ENCODE results near the gene TMEM52B. TPM values are rescaled to one million over a fixed set of nuclear protein-coding genes. Genes with fewer than 3 reads are reported as not detected.

Gene TMEM52B
- under 0.01 and 0.56 TPM in 2 replicates for total RNA-seq

GRCh38 chr12:10178821-10179220 lies at the start of gene TMEM52B:
Gene TMEM52B (plus strand): TSS chr12:10179032. CDS start chr12:10179575, 543 bp downstream.

GRCh38 chr12:10130042-10130441 lies 48.8 kb upstream of the TMEM52B start, which contains the start of gene CLEC7A:
Gene CLEC7A (minus strand): TSS chr12:10130199. CDS start chr12:10130082, 117 bp downstream.

GRCh38 chr12:10171973-10172728 lies 6.7 kb upstream of the TMEM52B start, which contains the start of gene OLR1:
Gene OLR1 (minus strand): TSS chr12:10172132. CDS start chr12:10172077, 55 bp downstream.

GRCh38 chr12:10212739-10213131 lies 33.9 kb downstream of the TMEM52B start, which contains the start of gene GABARAPL1:
Gene GABARAPL1 (plus strand): TSS chr12:10212877. CDS start chr12:10213130, 253 bp downstream.

Other genes starting within 250 kb of the TMEM52B start
- not detected in 2 replicates for gene CLEC2A, start 246.7 kb upstream of the TMEM52B start, total RNA-seq
- gene CLEC12A, start 207.6 kb upstream of the TMEM52B start, total RNA-seq: not detected in 2 replicates
- not detected in 2 replicates for gene CLEC1B, start 179.9 kb upstream of the TMEM52B start, total RNA-seq
- not detected in 2 replicates for gene CLEC12B, start 168.4 kb upstream of the TMEM52B start, total RNA-seq
- gene CLEC9A, start 148.3 kb upstream of the TMEM52B start, total RNA-seq: not detected in 2 replicates
- gene CLEC1A, start 80.0 kb upstream of the TMEM52B start, total RNA-seq: under 0.01 TPM in 1 of 2 replicates, not detected in the other
- gene CLEC7A, start 48.8 kb upstream of the TMEM52B start, total RNA-seq: not detected in 2 replicates
- gene OLR1, start 6.9 kb upstream of the TMEM52B start, total RNA-seq: 1.2 and 1.4 TPM in 2 replicates
- 23.0 and 105 TPM in 2 replicates for gene GABARAPL1, start 33.8 kb downstream of the TMEM52B start, total RNA-seq
- gene KLRD1, start 128.8 kb downstream of the TMEM52B start, total RNA-seq: under 0.01 and 0.28 TPM in 2 replicates
- gene KLRK1, start 211.0 kb downstream of the TMEM52B start, total RNA-seq: not detected in 2 replicates
- gene KLRC4, start 230.7 kb downstream of the TMEM52B start, total RNA-seq: not detected in 2 replicates
- not detected in 2 replicates for gene KLRC3, start 241.6 kb downstream of the TMEM52B start, total RNA-seq

Measured in regular cardiac myocyte (primary cell).